Naive thymus-derived CD8-positive, alpha-beta T cell (primary cell): ENCODE measurements around the gene GOT1. TPM values are rescaled to one million over a fixed set of nuclear protein-coding genes. Genes with fewer than 3 reads are reported as not detected.

Experiments
- ATAC-seq, 2 donors: fragments of 150-1000 bp; cut with Tn5 transposase in 1 of 2; sonication (Bioruptor Pico), chemical (Tn5 transposase) in 1 of 2; 1 replicate in 1 of 2; 2 replicates in 1 of 2; pipeline ENCODE4 v1.10.0; 2021; ENCODE audit warnings: mild to moderate bottlenecking in 2 of 2, moderate library complexity in 2 of 2
- POLR2A ChIA-PET: fragments of 350-600 bp; sonication (Branson Sonifier 250); formaldehyde crosslinking; loops from one replicate; lab custom pipeline; 2021; ENCODE audit warnings: antibody characterized with exemption; lab: Charles Lee
- DNase-seq, 10 donors: peaks; one replicate each; pipeline versions ENCODE4 v3.0.0 to v3.0.0-alpha.2; 2020 to 2022
- H3K27ac Mint-ChIP-seq, 10 donors: one replicate each; pipeline ENCODE4 v1.8.0; 2020 to 2022; ENCODE audit warnings: mild to moderate bottlenecking in 10 of 10, mixed read lengths in 10 of 10, moderate library complexity in 4 of 10, inconsistent platforms in 1 of 10
- H3K27me3 Mint-ChIP-seq, 5 donors: one replicate each; pipeline ENCODE4 v1.8.0; 2021 to 2022; ENCODE audit warnings: mixed read lengths in 5 of 5
- H3K36me3 Mint-ChIP-seq, 3 donors: one replicate each; pipeline ENCODE4 v1.8.0; 2020 to 2022; ENCODE audit warnings: mixed read lengths in 3 of 3, mild to moderate bottlenecking in 2 of 3, inconsistent platforms in 1 of 3
- H3K4me1 Mint-ChIP-seq, 4 donors: one replicate each; pipeline ENCODE4 v1.8.0; 2021 to 2022; ENCODE audit warnings: mixed read lengths in 4 of 4
- H3K4me3 Mint-ChIP-seq, 10 donors: one replicate each; pipeline ENCODE4 v1.8.0; 2020 to 2022; ENCODE audit warnings: mild to moderate bottlenecking in 10 of 10, mixed read lengths in 10 of 10, moderate library complexity in 6 of 10, inconsistent platforms in 1 of 10
- H3K9me3 Mint-ChIP-seq, 9 donors: one replicate each; pipeline ENCODE4 v1.8.0; 2020 to 2022; ENCODE audit warnings: mixed read lengths in 9 of 9, mild to moderate bottlenecking in 3 of 9, inconsistent platforms in 1 of 9, moderate library complexity in 1 of 9
- polyA plus RNA-seq, 3 donors: library from polyadenylated mRNA; unstranded; fragments of 300-500 nt; fragmentation: Illumina TruSeq; gene quantifications; one replicate each; pipeline ENCODE4 v1.2.3, GENCODE V29; 2021
- total RNA-seq, 8 experiments: library from RNA in 2 of 8; stranded (reverse) in 2 of 8; gene quantifications; one replicate each; pipeline ENCODE4 v1.2.3 and lab custom pipeline; 2021 to 2026

GOT1 gene
- total and polyA plus RNA-seq, 5 experiments from 2014 or later: 13.2 to 21.2 (median 17.3) TPM

GRCh38 chr10:99365736-99366135, 64.7 kb downstream of the GOT1 start:
- POLR2A ChIA-PET: no interaction called here
- Mint-ChIP-seq H3K36me3 (no peaks in the 10 kb centered on the region), H3K4me3 (no peak overlapping the region), H3K27me3 (peaks cover 3 to 22% (median 9%) of the 10 kb centered on the region in 5 donors), H3K9me3 (no peaks in the 10 kb centered on the region), H3K27ac (no peak overlapping the region), H3K4me1 (peaks cover 0 to 1% (median 0%) of the 10 kb centered on the region in 4 donors)
- DNase-seq (no peak), ATAC-seq (no peak)

GRCh38 chr10:99365311-99365710, 65.1 kb downstream of the GOT1 start:
- DNase-seq (no peak), ATAC-seq (no peak)
- Mint-ChIP-seq H3K4me1 (no peaks in the 10 kb centered on the region), H3K4me3 (no peak overlapping the region), H3K27me3 (peaks cover 3 to 22% (median 9%) of the 10 kb centered on the region in 5 donors), H3K36me3 (no peaks in the 10 kb centered on the region), H3K27ac (no peak overlapping the region), H3K9me3 (no peaks in the 10 kb centered on the region)
- POLR2A ChIA-PET: no interaction called here

GRCh38 chr10:99364125-99364524, 66.3 kb downstream of the GOT1 start:
- Mint-ChIP-seq H3K9me3 (no peaks in the 10 kb centered on the region), H3K36me3 (no peaks in the 10 kb centered on the region), H3K27me3 (peaks cover 0 to 13% (median 0%) of the 10 kb centered on the region in 5 donors), H3K4me3 (no peak overlapping the region), H3K27ac (no peak overlapping the region), H3K4me1 (no peaks in the 10 kb centered on the region)
- POLR2A ChIA-PET: no interaction called here
- ATAC-seq: no peak
- DNase-seq: no peak

- H3K27me3 Mint-ChIP-seq: peaks cover 0 to 7% (median 3%) of the 10 kb centered on the region in 5 donors
- no peaks in the 10 kb centered on the region for H3K9me3 Mint-ChIP-seq
- H3K4me3 Mint-ChIP-seq: no peak overlapping the region
- no peaks in the 10 kb centered on the region for H3K4me1 Mint-ChIP-seq
- no peak overlapping the region for H3K27ac Mint-ChIP-seq
- DNase-seq (no peak), ATAC-seq (no peak)
- POLR2A ChIA-PET: no interaction called here
- no peaks in the 10 kb centered on the region for H3K36me3 Mint-ChIP-seq
Observed at GRCh38 chr10:99360934-99361333, 69.5 kb downstream of the GOT1 start.

- Mint-ChIP-seq H3K4me3 (no peak overlapping the region), H3K4me1 (no peaks in the 10 kb centered on the region), H3K27ac (no peak overlapping the region), H3K9me3 (no peaks in the 10 kb centered on the region), H3K36me3 (no peaks in the 10 kb centered on the region), H3K27me3 (peaks cover 0 to 12% (median 6%) of the 10 kb centered on the region in 5 donors)
- ATAC-seq (no peak), DNase-seq (no peak)
- POLR2A ChIA-PET: no interaction called here
Observed at GRCh38 chr10:99358101-99358500, 72.3 kb downstream of the GOT1 start.

GRCh38 chr10:99357691-99358090, 72.7 kb downstream of the GOT1 start:
- POLR2A ChIA-PET: no interaction called here
- H3K27ac Mint-ChIP-seq: no peak overlapping the region
- no peaks in the 10 kb centered on the region for H3K36me3 Mint-ChIP-seq
- H3K9me3 Mint-ChIP-seq: no peaks in the 10 kb centered on the region
- H3K4me1 Mint-ChIP-seq: no peaks in the 10 kb centered on the region
- H3K27me3 Mint-ChIP-seq: peaks cover 0 to 12% (median 6%) of the 10 kb centered on the region in 5 donors
- DNase-seq: no peak
- H3K4me3 Mint-ChIP-seq: no peak overlapping the region
- no peak for ATAC-seq

- Mint-ChIP-seq H3K4me1 (no peaks in the 10 kb centered on the region), H3K27ac (no peak overlapping the region), H3K36me3 (no peaks in the 10 kb centered on the region), H3K4me3 (no peak overlapping the region), H3K27me3 (peaks cover 0 to 18% (median 6%) of the 10 kb centered on the region in 5 donors), H3K9me3 (no peaks in the 10 kb centered on the region)
- POLR2A ChIA-PET: no interaction called here
- DNase-seq: no peak
- ATAC-seq: no peak
Observed at GRCh38 chr10:99353182-99353581, 77.2 kb downstream of the GOT1 start.

GRCh38 chr10:99347672-99348071, 82.8 kb downstream of the GOT1 start:
- no peaks in the 10 kb centered on the region for H3K36me3 Mint-ChIP-seq
- no peak overlapping the region for H3K4me3 Mint-ChIP-seq
- no peaks in the 10 kb centered on the region for H3K9me3 Mint-ChIP-seq
- ATAC-seq (no peak), DNase-seq (no peak)
- H3K27ac Mint-ChIP-seq: no peak overlapping the region
- H3K27me3 Mint-ChIP-seq: peaks cover 0 to 17% (median 4%) of the 10 kb centered on the region in 5 donors
- H3K4me1 Mint-ChIP-seq: peaks cover 0 to 2% (median 0%) of the 10 kb centered on the region in 4 donors
- POLR2A ChIA-PET: no interaction called here

Other genes with a start within 250 kb of the GOT1 start
- not detected for gene HPSE2, start 194.8 kb downstream of the GOT1 start, total RNA-seq
- gene HPSE2, start 194.8 kb downstream of the GOT1 start, polyA plus RNA-seq: under 1 TPM in 1 of 3 donors, not detected in 2; 0.07 TPM
- gene CNNM1, start 101.3 kb downstream of the GOT1 start, total RNA-seq: under 1 TPM; 0.49 to 0.55 TPM
- gene CNNM1, start 101.3 kb downstream of the GOT1 start, polyA plus RNA-seq: under 1 TPM in 1 of 3 donors, not detected in 2; 0.13 TPM
- not detected for gene NKX2-3, start 102.3 kb upstream of the GOT1 start, total RNA-seq
- not detected for gene NKX2-3, start 102.3 kb upstream of the GOT1 start, polyA plus RNA-seq
- 10 to 100 TPM; 89.3 to 91.3 TPM for gene SLC25A28, start 189.8 kb upstream of the GOT1 start, total RNA-seq
- 10 to 100 TPM; 15.2 to 24.0 (median 17.4) TPM for gene SLC25A28, start 189.8 kb upstream of the GOT1 start, polyA plus RNA-seq
- 1 to 10 TPM; 2.8 to 2.9 TPM for gene ENTPD7, start 228.9 kb upstream of the GOT1 start, total RNA-seq
- gene ENTPD7, start 228.9 kb upstream of the GOT1 start, polyA plus RNA-seq: under 1 TPM; 0.33 to 0.83 (median 0.82) TPM